GM20000 (cell line): ENCODE measurements around the gene LY6G6D.

Experiments
- DNase-seq: peaks from one replicate; pipeline ENCODE4 v3.0.0; 2012; ENCODE audit warnings: low spot score
- TF ChIP-seq, protein P1 (sequence below): IDR thresholded peaks from 2 replicates; pipeline ENCODE4 v1.5.1; 2012; ENCODE audit warnings: mild to moderate bottlenecking, control low read depth; ENCODE audit errors: extremely low read depth, missing control alignments

LY6G6D gene

DNA sequence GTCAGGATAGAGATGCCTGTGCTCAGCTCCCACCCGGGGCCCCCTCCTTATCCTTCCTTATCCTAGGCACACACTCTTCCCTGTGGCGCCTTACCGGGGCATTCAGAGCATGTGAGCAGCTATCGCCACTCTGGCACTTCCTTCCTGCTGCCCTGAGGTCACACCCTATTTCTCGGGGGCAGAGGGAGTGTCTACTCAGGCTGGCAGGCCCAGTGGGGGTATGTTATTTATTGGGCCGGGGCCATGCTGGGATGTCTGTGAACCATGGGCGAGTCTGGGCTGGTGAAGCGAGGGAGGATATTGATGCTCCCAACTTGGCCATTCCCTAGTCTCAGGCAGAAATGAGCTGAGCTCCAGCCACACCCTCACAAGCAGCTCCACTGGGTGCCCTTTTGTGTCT is 3.9 kb upstream of the LY6G6D start:
- TF ChIP-seq, protein P1, sequence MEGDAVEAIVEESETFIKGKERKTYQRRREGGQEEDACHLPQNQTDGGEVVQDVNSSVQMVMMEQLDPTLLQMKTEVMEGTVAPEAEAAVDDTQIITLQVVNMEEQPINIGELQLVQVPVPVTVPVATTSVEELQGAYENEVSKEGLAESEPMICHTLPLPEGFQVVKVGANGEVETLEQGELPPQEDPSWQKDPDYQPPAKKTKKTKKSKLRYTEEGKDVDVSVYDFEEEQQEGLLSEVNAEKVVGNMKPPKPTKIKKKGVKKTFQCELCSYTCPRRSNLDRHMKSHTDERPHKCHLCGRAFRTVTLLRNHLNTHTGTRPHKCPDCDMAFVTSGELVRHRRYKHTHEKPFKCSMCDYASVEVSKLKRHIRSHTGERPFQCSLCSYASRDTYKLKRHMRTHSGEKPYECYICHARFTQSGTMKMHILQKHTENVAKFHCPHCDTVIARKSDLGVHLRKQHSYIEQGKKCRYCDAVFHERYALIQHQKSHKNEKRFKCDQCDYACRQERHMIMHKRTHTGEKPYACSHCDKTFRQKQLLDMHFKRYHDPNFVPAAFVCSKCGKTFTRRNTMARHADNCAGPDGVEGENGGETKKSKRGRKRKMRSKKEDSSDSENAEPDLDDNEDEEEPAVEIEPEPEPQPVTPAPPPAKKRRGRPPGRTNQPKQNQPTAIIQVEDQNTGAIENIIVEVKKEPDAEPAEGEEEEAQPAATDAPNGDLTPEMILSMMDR, result no peak
- no peak for DNase-seq

DNA sequence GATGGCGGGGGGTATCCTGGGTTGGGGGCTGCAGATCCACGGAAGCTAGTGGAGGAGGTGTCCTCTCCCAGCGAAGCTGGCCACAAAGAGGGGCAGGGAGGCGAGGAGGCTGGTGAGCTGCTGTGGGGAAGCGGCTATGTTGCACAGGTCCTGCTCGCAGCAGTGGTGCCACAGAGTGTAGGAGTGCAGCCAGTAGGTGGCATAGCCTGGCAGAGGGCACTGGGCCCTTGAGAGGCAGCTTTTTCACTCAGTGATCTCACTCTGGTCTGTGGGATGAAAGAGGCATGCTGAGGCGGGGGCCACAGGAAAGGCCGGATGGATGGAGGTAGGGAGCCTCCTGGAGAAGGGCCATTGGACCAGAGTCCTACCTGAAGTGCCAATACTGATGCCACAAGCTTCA is 2.9 kb upstream of the LY6G6D start:
- no peak for DNase-seq
- TF ChIP-seq, protein P1, result no peak

GRCh38 chr6:31713465-31713864 is 1.7 kb upstream of the LY6G6D start:
- no peak for DNase-seq
- TF ChIP-seq, protein P1, result no peak

GRCh38 chr6:31713991-31714684 is 1.0 kb upstream of the LY6G6D start:
- TF ChIP-seq, protein P1, result no peak
- no peak for DNase-seq

DNA sequence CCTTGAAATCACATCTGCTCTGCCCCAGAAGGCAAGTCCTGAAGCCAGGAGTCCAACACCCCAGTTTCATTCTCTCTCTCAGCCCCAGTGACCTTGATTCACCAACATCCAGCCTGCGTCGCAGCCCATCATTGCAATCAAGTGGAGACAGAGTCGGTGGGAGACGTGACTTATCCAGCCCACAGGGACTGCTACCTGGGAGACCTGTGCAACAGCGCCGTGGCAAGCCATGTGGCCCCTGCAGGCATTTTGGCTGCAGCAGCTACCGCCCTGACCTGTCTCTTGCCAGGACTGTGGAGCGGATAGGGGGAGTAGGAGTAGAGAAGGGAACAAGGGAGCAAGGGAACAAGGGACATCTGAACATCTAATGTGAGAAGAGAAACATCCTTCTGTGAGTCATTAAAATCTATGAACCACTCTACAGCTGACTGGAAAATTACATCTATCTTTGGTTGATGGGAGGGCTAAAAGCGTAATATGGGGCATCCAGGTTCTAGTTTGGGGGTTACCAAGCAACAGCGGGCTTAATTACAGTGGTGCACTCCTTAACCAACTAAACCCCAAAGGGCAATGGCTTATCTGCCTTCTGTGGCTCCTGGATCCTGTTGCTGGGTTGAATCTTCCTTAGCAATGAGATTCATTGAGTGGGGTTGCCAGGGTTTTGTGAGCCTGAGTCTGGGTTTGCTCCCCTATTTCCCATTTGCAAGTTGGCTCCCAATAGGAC is 2.5 kb downstream of the LY6G6D start:
- TF ChIP-seq, protein P1, result no peak
- no peak for DNase-seq

GRCh38 chr6:31718265-31718664 is 3.1 kb downstream of the LY6G6D start:
- DNase-seq, result no peak

GRCh38 chr6:31719001-31719400 is 3.9 kb downstream of the LY6G6D start:
- TF ChIP-seq, protein P1, result no peak
- no peak for DNase-seq

More at GRCh38 chr6:31718265-31718664, 3.1 kb downstream of the LY6G6D start:
- TF ChIP-seq, protein P1, result no peak
